ENCODE measurements around the gene SMIM14. TPM values are rescaled to one million over a fixed set of nuclear protein-coding genes. Genes with fewer than 3 reads are reported as not detected.

Gene SMIM14
- total RNA-seq, 3 donors from 2014 or later = 0.51 to 1.6 (median 0.98) TPM

GRCh38 chr4:39502019-39502663, 136.5 kb downstream of the SMIM14 start:
- DNase-seq (no peak), ATAC-seq (no peak)
- no peak overlapping the region for H3K4me3 Mint-ChIP-seq
- no peaks in the 10 kb centered on the region for H3K4me1 Mint-ChIP-seq (ENCODE audit: low read depth)
- H3K36me3 Mint-ChIP-seq (ENCODE audit: insufficient read depth) = peaks cover 39% of the 10 kb centered on the region
- no peaks in the 10 kb centered on the region for H3K27me3 Mint-ChIP-seq (ENCODE audit: low read depth)
- no peaks in the 10 kb centered on the region for H3K9me3 Mint-ChIP-seq

GRCh38 chr4:39498727-39499020, 140.0 kb downstream of the SMIM14 start:
- no peak overlapping the region for H3K4me3 Mint-ChIP-seq
- DNase-seq = no peak
- no peaks in the 10 kb centered on the region for H3K4me1 Mint-ChIP-seq (ENCODE audit: low read depth)
- no peak for ATAC-seq
- peaks cover 20% of the 10 kb centered on the region for H3K36me3 Mint-ChIP-seq (ENCODE audit: insufficient read depth)
- H3K9me3 Mint-ChIP-seq = no peaks in the 10 kb centered on the region
- no peaks in the 10 kb centered on the region for H3K27me3 Mint-ChIP-seq (ENCODE audit: low read depth)

- DNase-seq (no peak), ATAC-seq (no peak)
- H3K4me1 Mint-ChIP-seq (ENCODE audit: low read depth) = no peaks in the 10 kb centered on the region
- no peak overlapping the region for H3K4me3 Mint-ChIP-seq
- no peaks in the 10 kb centered on the region for H3K9me3 Mint-ChIP-seq
- H3K36me3 Mint-ChIP-seq (ENCODE audit: insufficient read depth) = peaks cover 15% of the 10 kb centered on the region
- H3K27me3 Mint-ChIP-seq (ENCODE audit: low read depth) = no peaks in the 10 kb centered on the region
These were observed 140.5 kb downstream of the SMIM14 start for GRCh38 chr4:39497909-39498726.

Other genes with a start within 250 kb of the SMIM14 start
- gene KLB, start 231.9 kb downstream of the SMIM14 start, total RNA-seq = not detected
- gene RPL9, start 179.9 kb downstream of the SMIM14 start, total RNA-seq = 1,000 to 10,000 TPM; 2,182 to 2,398 (median 2,351) TPM
- gene LIAS, start 179.8 kb downstream of the SMIM14 start, total RNA-seq = 10 to 100 TPM; 36.2 to 38.7 (median 36.5) TPM
- gene UGDH, start 111.4 kb downstream of the SMIM14 start, total RNA-seq = 10 to 100 TPM; 21.6 to 26.2 (median 23.2) TPM
- gene UBE2K, start 59.3 kb upstream of the SMIM14 start, total RNA-seq = 10 to 100 TPM; 94.3 to 95.7 (median 95.2) TPM